IMR-90 (cell line): ENCODE measurements around the gene DRICH1. TPM values are rescaled to one million over a fixed set of nuclear protein-coding genes. Genes with fewer than 3 reads are reported as not detected.

Experiments used
- ATAC-seq: fragments of 200-7000 bp; cut with Tn5 transposase; 2 replicates; pipeline ENCODE4 v1.9.1; 2020; ENCODE audit warnings: low read depth, mild to moderate bottlenecking, moderate library complexity
- BruUV-seq: library from RNA; stranded (reverse); fragments of 400-500 nt; replicated peaks from 2 replicates; lab custom pipeline; 2021; lab: Mats Ljungman, UMichigan
- CTCF ChIA-PET: fragments of 300-600 bp; formaldehyde crosslinking; extraction: SDS; loops from one replicate; lab custom pipeline; 2021; ENCODE audit warnings: antibody characterized with exemption; lab: Yijun Ruan, JAX
- POLR2A ChIA-PET: fragments of 300-600 bp; sonication (Branson Sonifier 250); formaldehyde crosslinking; loops from one replicate; lab custom pipeline; 2022; ENCODE audit warnings: antibody characterized with exemption; ENCODE audit not compliant: unreplicated experiment; lab: Charles Lee
- DNase-seq: peaks from one replicate; pipeline ENCODE4 v3.0.0; 2013
- H2AFZ ChIP-seq: replicated peaks from 2 replicates; pipeline ENCODE3; 2013; ENCODE audit warnings: low read length, mild to moderate bottlenecking; ENCODE audit not compliant: poor library complexity
- H2AK5ac ChIP-seq: 2 replicates; pipeline ENCODE4 v1.6.1; 2013; ENCODE audit warnings: low read depth, low read length, inconsistent platforms
- H2AK9ac ChIP-seq: replicated peaks from 2 replicates; pipeline ENCODE3; 2013; ENCODE audit warnings: mild to moderate bottlenecking, low read depth, low read length, moderate library complexity; ENCODE audit not compliant: poor library complexity
- H2BK120ac ChIP-seq: 2 replicates; pipeline ENCODE4 v1.6.1; 2013; ENCODE audit warnings: low read depth, low read length, inconsistent platforms
- H2BK15ac ChIP-seq: 3 replicates; pipeline ENCODE4 v1.6.1; 2013; ENCODE audit warnings: low read depth, low read length, inconsistent platforms
- H2BK20ac ChIP-seq: 2 replicates; pipeline ENCODE4 v1.6.1; 2013; ENCODE audit warnings: low read depth, mild to moderate bottlenecking, inconsistent platforms, low read length, moderate library complexity
- H2BK5ac ChIP-seq: 2 replicates; pipeline ENCODE4 v1.6.1; 2013; ENCODE audit warnings: mild to moderate bottlenecking, low read depth, low read length, inconsistent platforms; ENCODE audit not compliant: poor library complexity, severe bottlenecking
- H3K14ac ChIP-seq: replicated peaks from 2 replicates; pipeline ENCODE4 v1.6.1; 2013; ENCODE audit warnings: low read depth, low read length, inconsistent platforms
- H3K18ac ChIP-seq: 2 replicates; pipeline ENCODE4 v1.6.1; 2013; ENCODE audit warnings: low read depth, low read length, control low read depth
- H3K23ac ChIP-seq: 2 replicates; pipeline ENCODE4 v1.6.1; 2013; ENCODE audit warnings: low read depth, low read length, inconsistent platforms
- H3K27ac ChIP-seq: 2 replicates; pipeline ENCODE4 v1.5.1; 2013; ENCODE audit warnings: mild to moderate bottlenecking, control low read depth, low read length; ENCODE audit not compliant: insufficient read depth
- H3K27me3 ChIP-seq: 2 replicates; pipeline ENCODE4 v1.6.1; 2013; ENCODE audit warnings: low read length; ENCODE audit not compliant: control insufficient read depth, insufficient read depth
- H3K36me3 ChIP-seq: 2 replicates; pipeline ENCODE4 v1.6.1; 2013; ENCODE audit warnings: low read length, mixed read lengths; ENCODE audit not compliant: control insufficient read depth, insufficient read depth
- H3K4ac ChIP-seq: 2 replicates; pipeline ENCODE4 v1.6.1; 2013; ENCODE audit warnings: low read depth, low read length, inconsistent platforms
- H3K4me1 ChIP-seq: 2 replicates; pipeline ENCODE4 v1.6.1; 2013; ENCODE audit warnings: low read length, mixed read lengths; ENCODE audit not compliant: control insufficient read depth, insufficient read depth
- H3K4me2 ChIP-seq: 2 replicates; pipeline ENCODE4 v1.6.1; 2013; ENCODE audit warnings: low read depth, mild to moderate bottlenecking, control low read depth, low read length, moderate library complexity
- H3K4me3 ChIP-seq: 2 replicates; pipeline ENCODE4 v1.5.1; 2013; ENCODE audit warnings: low read depth, mild to moderate bottlenecking, control low read depth, low read length, moderate library complexity; ENCODE audit not compliant: insufficient read depth
- H3K56ac ChIP-seq: 2 replicates; pipeline ENCODE4 v1.6.1; 2013; ENCODE audit warnings: low read length, inconsistent platforms; ENCODE audit not compliant: insufficient read depth; ENCODE audit errors: extremely low read depth
- H3K79me1 ChIP-seq, 2 experiments: 2 replicates each; pipeline ENCODE4 v1.6.1; 2013; ENCODE audit warnings: low read length in 2 of 2, inconsistent platforms in 1 of 2, low read depth in 1 of 2
- H3K9ac ChIP-seq: 2 replicates; pipeline ENCODE4 v1.6.1; 2013; ENCODE audit warnings: low read depth, low read length, control low read depth
- H3K9me1 ChIP-seq: 2 replicates; pipeline ENCODE4 v1.6.1; 2013; ENCODE audit warnings: low read length, inconsistent platforms; ENCODE audit not compliant: insufficient read depth
- H3K9me3 ChIP-seq: 2 replicates; pipeline ENCODE4 v1.6.1; 2013; ENCODE audit warnings: low read length; ENCODE audit not compliant: control insufficient read depth, insufficient read depth
- H4K20me1 ChIP-seq: 2 replicates; pipeline ENCODE4 v1.6.1; 2013; ENCODE audit warnings: low read length, inconsistent platforms; ENCODE audit not compliant: insufficient read depth
- H4K5ac ChIP-seq: 2 replicates; pipeline ENCODE4 v1.6.1; 2013; ENCODE audit warnings: mild to moderate bottlenecking, low read depth, low read length, control low read depth
- H4K8ac ChIP-seq, 2 experiments: 2 replicates each; pipeline ENCODE4 v1.6.1; 2013; ENCODE audit warnings: low read depth in 2 of 2, low read length in 2 of 2, control low read depth in 1 of 2, inconsistent platforms in 1 of 2
- H4K91ac ChIP-seq: 2 replicates; pipeline ENCODE4 v1.6.1; 2013; ENCODE audit warnings: low read depth, low read length, inconsistent platforms; ENCODE audit not compliant: insufficient read depth
- FOS ChIP-seq: fragments of 150-350 bp; IDR thresholded peaks from 2 replicates; pipeline ENCODE4 v1.6.1; 2016; ENCODE audit warnings: low read depth, low read length
- MAZ ChIP-seq: IDR thresholded peaks from 2 replicates; pipeline ENCODE4 v1.6.1; 2012; ENCODE audit warnings: low read depth, mild to moderate bottlenecking, low read length, improper control_type of control experiment, moderate library complexity, borderline replicate concordance
- RAD21 ChIP-seq: IDR thresholded peaks from 2 replicates; pipeline ENCODE4 v1.6.1; 2012; ENCODE audit warnings: low read length, improper control_type of control experiment
- WGBS, 2 experiments: methylation state at CpG; one replicate each; pipeline versions ENCODE4 v1.1.5 to v1.1.7; 2013; ENCODE audit warnings: missing lambda C conversion rate in 2 of 2; ENCODE audit not compliant: insufficient read length in 1 of 2; ENCODE audit errors: extremely low coverage in 2 of 2; 5-methylcytosine and 5-hydroxymethylcytosine counted together
- dilution Hi-C: fragments of 300-500 bp; cut with HindIII; formaldehyde crosslinking; loops from one replicate; pipeline ENCODE4 v1.14.3; 2018; ENCODE audit warnings: low sequenced_read_pairs; ENCODE audit not compliant: unreplicated experiment
- in situ Hi-C: fragments of 300-500 bp; cut with MboI; formaldehyde crosslinking; loops from 3 replicates; pipeline ENCODE4 v1.14.3; 2019; ENCODE audit warnings: low sequenced_read_pairs, inconsistent platforms, mixed read lengths
- intact Hi-C: fragments of 100-400 bp; cut with micrococcal nuclease; formaldehyde crosslinking; loops from 2 replicates; pipeline ENCODE4 v1.10.0; 2022
- polyA plus RNA-seq, 3 experiments: library from polyadenylated mRNA; depleted of rRNA; stranded (reverse); fragments of >200 nt; gene quantifications; 2 replicates each; pipeline ENCODE4 v1.2.3, GENCODE V29; 2012; ENCODE audit warnings: low replicate concordance in 1 of 3
- total RNA-seq: library from RNA; depleted of rRNA; stranded (reverse); fragments of >200 nt; gene quantifications from 2 replicates; pipeline ENCODE4 v1.2.3, GENCODE V29; 2012
- TF ChIP-seq, protein P1 (sequence below): conservative IDR thresholded peaks from 2 replicates; pipeline ENCODE4 v1.5.1; 2012; ENCODE audit warnings: mild to moderate bottlenecking, low read depth, low read length, improper control_type of control experiment
- TF ChIP-seq, protein P2 (sequence below): fragments of 150-350 bp; IDR thresholded peaks from 2 replicates; pipeline ENCODE4 v1.6.1; 2016; ENCODE audit warnings: low read depth, mild to moderate bottlenecking, low read length, moderate library complexity, borderline replicate concordance

Gene DRICH1
- total and polyA plus RNA-seq, 2 of the 4 experiments (the other 2 are of a cell fraction) = 0.14 TPM; not detected in 1

- H3K79me1 ChIP-seq = peaks cover 0 to 5% of the 10 kb centered on the region in 2 experiments; a peak in 1 of 4 replicates
- H3K27me3 ChIP-seq = no peaks in the 10 kb centered on the region
- H4K91ac ChIP-seq = no peak overlapping the region
- H3K9ac ChIP-seq = no peak overlapping the region
- H4K8ac ChIP-seq = no peak overlapping the region
- no peak overlapping the region for H2BK20ac ChIP-seq
- intact Hi-C loops = no loop called here
- H2BK5ac ChIP-seq = no peak overlapping the region
- no peak overlapping the region for H3K4me2 ChIP-seq
- no peak for DNase-seq
- no CpG with 5 or more reads among the region's 5 CpGs for WGBS, 2 experiments
- H3K4me1 ChIP-seq = no peaks in the 10 kb centered on the region
- no peak overlapping the region for H4K5ac ChIP-seq
- H2BK15ac ChIP-seq = no peak overlapping the region
- TF ChIP-seq RAD21 = no peak
- TF ChIP-seq, protein P1, sequence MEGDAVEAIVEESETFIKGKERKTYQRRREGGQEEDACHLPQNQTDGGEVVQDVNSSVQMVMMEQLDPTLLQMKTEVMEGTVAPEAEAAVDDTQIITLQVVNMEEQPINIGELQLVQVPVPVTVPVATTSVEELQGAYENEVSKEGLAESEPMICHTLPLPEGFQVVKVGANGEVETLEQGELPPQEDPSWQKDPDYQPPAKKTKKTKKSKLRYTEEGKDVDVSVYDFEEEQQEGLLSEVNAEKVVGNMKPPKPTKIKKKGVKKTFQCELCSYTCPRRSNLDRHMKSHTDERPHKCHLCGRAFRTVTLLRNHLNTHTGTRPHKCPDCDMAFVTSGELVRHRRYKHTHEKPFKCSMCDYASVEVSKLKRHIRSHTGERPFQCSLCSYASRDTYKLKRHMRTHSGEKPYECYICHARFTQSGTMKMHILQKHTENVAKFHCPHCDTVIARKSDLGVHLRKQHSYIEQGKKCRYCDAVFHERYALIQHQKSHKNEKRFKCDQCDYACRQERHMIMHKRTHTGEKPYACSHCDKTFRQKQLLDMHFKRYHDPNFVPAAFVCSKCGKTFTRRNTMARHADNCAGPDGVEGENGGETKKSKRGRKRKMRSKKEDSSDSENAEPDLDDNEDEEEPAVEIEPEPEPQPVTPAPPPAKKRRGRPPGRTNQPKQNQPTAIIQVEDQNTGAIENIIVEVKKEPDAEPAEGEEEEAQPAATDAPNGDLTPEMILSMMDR = no peak
- TF ChIP-seq MAZ = no peak
- TF ChIP-seq, protein P2, sequence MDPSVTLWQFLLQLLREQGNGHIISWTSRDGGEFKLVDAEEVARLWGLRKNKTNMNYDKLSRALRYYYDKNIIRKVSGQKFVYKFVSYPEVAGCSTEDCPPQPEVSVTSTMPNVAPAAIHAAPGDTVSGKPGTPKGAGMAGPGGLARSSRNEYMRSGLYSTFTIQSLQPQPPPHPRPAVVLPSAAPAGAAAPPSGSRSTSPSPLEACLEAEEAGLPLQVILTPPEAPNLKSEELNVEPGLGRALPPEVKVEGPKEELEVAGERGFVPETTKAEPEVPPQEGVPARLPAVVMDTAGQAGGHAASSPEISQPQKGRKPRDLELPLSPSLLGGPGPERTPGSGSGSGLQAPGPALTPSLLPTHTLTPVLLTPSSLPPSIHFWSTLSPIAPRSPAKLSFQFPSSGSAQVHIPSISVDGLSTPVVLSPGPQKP = no peak
- no peak for TF ChIP-seq FOS
- no peak overlapping the region for H3K23ac ChIP-seq
- in situ Hi-C loops = no loop called here
- no peak overlapping the region for H3K14ac ChIP-seq
- BruUV-seq = no TSS peak
- H3K4ac ChIP-seq = no peak overlapping the region
- ChIA-PET CTCF (no interaction called here), POLR2A (no interaction called here)
- H3K18ac ChIP-seq = no peak overlapping the region
- 0 out of 2 replicates have a peak, but pooled peaks cover 10% of the 10 kb centered on the region for H4K20me1 ChIP-seq
- no peak overlapping the region for H3K27ac ChIP-seq
- H3K56ac ChIP-seq = no peak overlapping the region
- no peak overlapping the region for H2AK5ac ChIP-seq
- ATAC-seq = no peak
- H3K36me3 ChIP-seq = peaks cover 8% of the 10 kb centered on the region; the same call in 1 of the 2 replicates
- dilution Hi-C loops = no loop called here
- H2AFZ ChIP-seq = no peak overlapping the region
- no peak overlapping the region for H2BK120ac ChIP-seq
- H2AK9ac ChIP-seq = no peak overlapping the region
- H3K4me3 ChIP-seq = no peak overlapping the region
- H3K9me1 ChIP-seq = peaks cover 13% of the 10 kb centered on the region
- no peaks in the 10 kb centered on the region for H3K9me3 ChIP-seq
These were observed 49.1 kb upstream of the DRICH1 start for GRCh38 chr22:23681026-23681809.
